Esophagus squamous epithelium (tissue), 5 donors: ENCODE data around the gene HMGCS2. TPM values are rescaled to one million over a fixed set of nuclear protein-coding genes. Genes with fewer than 3 reads are reported as not detected.

ENCODE experiments used
- DNase-seq: peaks from one replicate; lab custom pipeline; 2025; lab: John Stamatoyannopoulos, UW
- H3K27ac ChIP-seq, 4 donors: fragments of 200-600 bp; sonication (generic); one replicate each; pipeline ENCODE4 v1.5.1; 2016 to 2019; ENCODE audit warnings: mild to moderate bottlenecking in 1 of 4
- H3K27me3 ChIP-seq, 4 donors: fragments of 200-600 bp; sonication (generic); 1 replicate in 3 of 4; 2 replicates in 1 of 4; pipeline versions ENCODE4 v1.5.1 to v1.6.0; 2017 to 2021; ENCODE audit warnings: antibody characterized with exemption in 1 of 4
- H3K36me3 ChIP-seq, 3 donors: fragments of 200-600 bp; sonication (generic); one replicate each; pipeline ENCODE4 v1.5.1; 2016 to 2019
- H3K4me1 ChIP-seq, 3 donors: fragments of 200-600 bp; sonication (generic); one replicate each; pipeline ENCODE4 v1.5.1; 2017 to 2019
- H3K4me3 ChIP-seq, 4 donors: fragments of 200-600 bp; sonication (generic); 1 replicate in 3 of 4; 2 replicates in 1 of 4; pipeline ENCODE4 v1.5.1; 2016 to 2019; ENCODE audit warnings: mild to moderate bottlenecking in 2 of 4, moderate library complexity in 1 of 4
- H3K9me3 ChIP-seq, 3 donors: fragments of 200-600 bp; sonication (generic); one replicate each; pipeline ENCODE4 v1.5.1; 2016 to 2019
- POLR2A ChIP-seq, 4 donors: fragments of 450-650 bp; IDR thresholded peaks; one replicate each; pipeline ENCODE4 v1.6.1; 2017; ENCODE audit warnings: antibody characterized with exemption in 4 of 4, mild to moderate bottlenecking in 4 of 4, moderate library complexity in 3 of 4
- WGBS, 2 donors: methylation state at CpG; one replicate each; pipeline ENCODE4 v1.1.5; 2018; 5-methylcytosine and 5-hydroxymethylcytosine counted together
- intact Hi-C: fragments of 100-400 bp; cut with DNase I; formaldehyde crosslinking; loops from one replicate; pipeline ENCODE4 v1.15.0; 2022
- total RNA-seq, 4 donors: library from RNA; depleted of rRNA; stranded (reverse); fragments of >200 nt; gene quantifications; one replicate each; pipeline ENCODE4 v1.1.0, GENCODE V29; 2016
- TF ChIP-seq, protein P1 (sequence below), 6 experiments: fragments of 450-650 bp in 4 of 6; fragments of 200-600 bp in 2 of 6; sonication (generic) in 2 of 6; IDR thresholded peaks; one replicate each; pipeline ENCODE4 v1.5.1; 2016 to 2019; ENCODE audit warnings: antibody characterized with exemption in 6 of 6, mild to moderate bottlenecking in 4 of 6, moderate library complexity in 4 of 6
- donor health status: DM: yes; HTN: yes; CAD: no.

The HMGCS2 gene
- total RNA-seq, 4 donors from 2014 or later: 1.1 to 27.0 (median 2.5) TPM; not detected in 1

- WGBS, 2 donors: 6 to 27% methylated on average over 5 of the region's 5 CpGs
Observed at GRCh38 chr1:119779869-119780356, 11.2 kb upstream of the HMGCS2 start.

GRCh38 chr1:119778886-119779560 is 10.3 kb upstream of the HMGCS2 start:
- no peaks in the 10 kb centered on the region for H3K36me3 ChIP-seq
- no peak for DNase-seq
- TF ChIP-seq POLR2A (IDR thresholded peaks at IDR 0.05): no peak
- peaks cover 17 to 43% (median 18%) of the 10 kb centered on the region in 3 donors for H3K4me1 ChIP-seq
- H3K4me3 ChIP-seq: no peak overlapping the region
- WGBS, 2 donors: 84% methylated on average over 13 of the region's 13 CpGs
- peak overlapping the region in 1 of 4 donors; percentile 63 for H3K27ac ChIP-seq
- intact Hi-C loops: no loop called here
- no peaks in the 10 kb centered on the region for H3K9me3 ChIP-seq
- no peaks in the 10 kb centered on the region for H3K27me3 ChIP-seq

More at GRCh38 chr1:119779869-119780356, 11.2 kb upstream of the HMGCS2 start:
- Histone ChIP-seq H3K4me1 (peaks cover 22 to 50% (median 24%) of the 10 kb centered on the region in 3 donors), H3K4me3 (peak overlapping the region in 1 of 4 donors; percentile 37), H3K9me3 (no peaks in the 10 kb centered on the region), H3K27me3 (no peaks in the 10 kb centered on the region), H3K27ac (peak overlapping the region in 3 of 4 donors; percentile 49 to 78 (median 63)), H3K36me3 (no peaks in the 10 kb centered on the region)
- TF ChIP-seq, protein P1, sequence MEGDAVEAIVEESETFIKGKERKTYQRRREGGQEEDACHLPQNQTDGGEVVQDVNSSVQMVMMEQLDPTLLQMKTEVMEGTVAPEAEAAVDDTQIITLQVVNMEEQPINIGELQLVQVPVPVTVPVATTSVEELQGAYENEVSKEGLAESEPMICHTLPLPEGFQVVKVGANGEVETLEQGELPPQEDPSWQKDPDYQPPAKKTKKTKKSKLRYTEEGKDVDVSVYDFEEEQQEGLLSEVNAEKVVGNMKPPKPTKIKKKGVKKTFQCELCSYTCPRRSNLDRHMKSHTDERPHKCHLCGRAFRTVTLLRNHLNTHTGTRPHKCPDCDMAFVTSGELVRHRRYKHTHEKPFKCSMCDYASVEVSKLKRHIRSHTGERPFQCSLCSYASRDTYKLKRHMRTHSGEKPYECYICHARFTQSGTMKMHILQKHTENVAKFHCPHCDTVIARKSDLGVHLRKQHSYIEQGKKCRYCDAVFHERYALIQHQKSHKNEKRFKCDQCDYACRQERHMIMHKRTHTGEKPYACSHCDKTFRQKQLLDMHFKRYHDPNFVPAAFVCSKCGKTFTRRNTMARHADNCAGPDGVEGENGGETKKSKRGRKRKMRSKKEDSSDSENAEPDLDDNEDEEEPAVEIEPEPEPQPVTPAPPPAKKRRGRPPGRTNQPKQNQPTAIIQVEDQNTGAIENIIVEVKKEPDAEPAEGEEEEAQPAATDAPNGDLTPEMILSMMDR (IDR thresholded peaks at IDR 0.05): no peak
- TF ChIP-seq POLR2A (IDR thresholded peaks at IDR 0.05): no peak
- intact Hi-C loops: no loop called here
- DNase-seq: no peak

DNA sequence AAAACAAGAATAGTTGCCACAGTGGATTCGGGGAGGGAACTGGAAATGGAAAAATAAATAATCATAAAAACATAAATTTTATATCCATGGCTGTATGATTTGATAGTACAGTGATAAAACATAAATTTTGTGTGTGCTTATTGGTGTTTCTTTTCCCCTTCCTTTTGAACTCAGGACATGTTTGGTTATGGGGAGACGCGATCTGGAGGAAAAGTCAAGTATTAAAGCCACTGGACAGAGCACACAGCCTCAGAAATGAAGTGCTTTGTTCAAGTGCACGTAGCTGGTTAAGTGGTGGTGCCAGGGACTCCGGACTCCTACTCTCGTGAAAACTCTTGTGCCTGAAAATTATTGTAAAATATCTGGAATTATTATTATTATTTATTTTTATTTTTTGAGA is 9.7 kb upstream of the HMGCS2 start:
- H3K27ac ChIP-seq: no peak overlapping the region
- H3K9me3 ChIP-seq: no peaks in the 10 kb centered on the region
- no peak overlapping the region for H3K4me3 ChIP-seq
- DNase-seq: no peak
- H3K27me3 ChIP-seq: no peaks in the 10 kb centered on the region
- TF ChIP-seq, protein P1 (IDR thresholded peaks at IDR 0.05): no peak
- TF ChIP-seq POLR2A (IDR thresholded peaks at IDR 0.05): no peak
- no peaks in the 10 kb centered on the region for H3K36me3 ChIP-seq
- intact Hi-C loops: no loop called here
- H3K4me1 ChIP-seq: peaks cover 10 to 43% (median 13%) of the 10 kb centered on the region in 3 donors
- 88 to 95% methylated on average over 6 of the region's 6 CpGs for WGBS, 2 donors

DNA sequence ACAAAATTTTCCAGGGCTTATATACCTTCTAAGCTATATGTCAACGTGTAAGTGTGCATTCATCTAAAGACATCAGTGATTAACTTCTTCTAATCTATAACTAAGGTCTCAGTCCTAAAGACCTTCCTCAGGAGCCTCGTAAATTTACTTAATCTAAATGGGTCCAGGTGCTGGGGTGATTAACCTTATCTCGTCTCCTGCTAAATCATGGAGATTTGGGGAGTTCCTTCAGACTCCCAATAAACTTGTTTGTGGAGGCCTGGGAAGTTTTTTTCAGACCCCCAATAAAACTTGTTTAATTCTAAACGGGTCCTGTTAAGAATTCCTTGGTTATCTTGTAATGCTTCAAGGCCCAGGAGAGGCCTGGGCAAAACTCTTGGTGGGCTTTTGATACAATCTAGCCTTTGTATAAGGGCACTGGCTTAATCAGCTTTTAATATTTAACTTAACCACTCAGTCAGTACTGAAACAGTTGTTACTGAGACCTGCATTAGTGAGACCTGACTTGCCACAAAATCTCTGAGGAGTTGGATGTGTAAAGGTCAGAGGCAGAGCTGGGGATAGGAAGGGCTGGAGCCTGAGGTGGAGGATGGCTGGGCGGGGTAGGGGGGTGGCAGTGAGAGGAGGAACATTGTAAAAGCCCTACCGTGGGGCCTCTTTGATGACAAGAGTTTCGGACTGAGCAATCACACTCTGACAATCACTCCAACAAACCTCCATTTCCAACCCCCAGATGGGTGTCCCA is 6.2 kb upstream of the HMGCS2 start:
- 71 to 84% methylated on average over 7 of the region's 7 CpGs for WGBS, 2 donors
- H3K9me3 ChIP-seq: no peaks in the 10 kb centered on the region
- no peak for DNase-seq
- peaks cover 3 to 41% (median 17%) of the 10 kb centered on the region in 3 donors for H3K4me1 ChIP-seq
- peak overlapping the region in 1 of 4 donors; percentile 1 for H3K27ac ChIP-seq
- H3K36me3 ChIP-seq: no peaks in the 10 kb centered on the region
- H3K4me3 ChIP-seq: no peak overlapping the region
- H3K27me3 ChIP-seq: no peaks in the 10 kb centered on the region
- TF ChIP-seq, protein P1 (IDR thresholded peaks at IDR 0.05): no peak
- no peak for TF ChIP-seq POLR2A (IDR thresholded peaks at IDR 0.05)
- intact Hi-C loops: no loop called here

GRCh38 chr1:119773711-119774241 is 5.1 kb upstream of the HMGCS2 start:
- WGBS, 2 donors: 49 to 69% methylated on average over 3 of the region's 3 CpGs
- no peak for TF ChIP-seq POLR2A (IDR thresholded peaks at IDR 0.05)
- TF ChIP-seq, protein P1 (IDR thresholded peaks at IDR 0.05): no peak
- H3K36me3 ChIP-seq: no peaks in the 10 kb centered on the region
- no peak overlapping the region for H3K4me3 ChIP-seq
- H3K4me1 ChIP-seq: peaks cover 0 to 44% (median 19%) of the 10 kb centered on the region in 3 donors
- H3K27me3 ChIP-seq: no peaks in the 10 kb centered on the region
- no peaks in the 10 kb centered on the region for H3K9me3 ChIP-seq
- intact Hi-C loops: no loop called here
- peak overlapping the region in 1 of 4 donors; percentile 18 for H3K27ac ChIP-seq
- no peak for DNase-seq
